Spleen (tissue), 7 donors: Measurements from ENCODE around the gene SUN2.

ENCODE experiments used
- POLR2A ChIP-seq, 3 donors: fragments of 450-650 bp; IDR thresholded peaks; one replicate each; pipeline ENCODE4 v1.5.1; 2017; ENCODE audit warnings: antibody characterized with exemption in 3 of 3, mild to moderate bottlenecking in 1 of 3
- POLR2AphosphoS5 ChIP-seq, 3 donors: sonication (generic); formaldehyde crosslinking; IDR thresholded peaks; one replicate each; pipeline ENCODE4 v1.5.1; 2017; ENCODE audit warnings: antibody characterized with exemption in 3 of 3
- TF ChIP-seq, protein P1 (sequence below), 11 experiments: fragments of 200-600 bp in 7 of 11; fragments of 450-650 bp in 4 of 11; sonication (generic) in 4 of 11; IDR thresholded peaks in 8 of 11; conservative IDR thresholded peaks in 3 of 11; 1 replicate in 7 of 11; 2 replicates in 4 of 11; pipeline versions ENCODE4 v1.4.0 to v1.8.0; 2016 to 2021; ENCODE audit warnings: antibody characterized with exemption in 11 of 11, inconsistent platforms in 4 of 11, mild to moderate bottlenecking in 1 of 11
- donor health status: DM: no; HTN: no; CAD: no; lungs with moderate emphysema.
- donor health status: DM: no; HTN: no; CAD: no.
- donor health status: DM: no; HTN: no; CAD: no.

DNA sequence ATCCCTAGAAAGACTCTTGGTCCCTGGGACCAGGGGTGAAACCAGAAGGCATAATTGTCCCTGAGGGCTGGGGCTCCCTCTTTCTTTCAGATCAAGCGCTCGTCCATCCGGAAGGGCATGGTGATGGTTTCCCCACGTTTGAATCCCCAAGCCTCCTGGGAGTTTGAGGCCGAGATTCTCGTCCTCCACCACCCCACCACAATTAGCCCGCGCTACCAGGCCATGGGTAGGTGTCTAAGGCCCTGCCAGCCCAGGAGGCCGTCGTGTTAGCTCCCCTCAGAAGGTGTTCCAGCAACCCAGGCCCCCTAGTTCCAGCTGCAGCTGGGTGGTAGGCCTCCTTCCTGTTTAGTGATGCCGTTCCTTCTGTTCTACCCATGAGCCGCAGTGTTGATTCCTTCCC is 28.7 kb downstream of the SUN2 start:
- TF ChIP-seq, protein P1, sequence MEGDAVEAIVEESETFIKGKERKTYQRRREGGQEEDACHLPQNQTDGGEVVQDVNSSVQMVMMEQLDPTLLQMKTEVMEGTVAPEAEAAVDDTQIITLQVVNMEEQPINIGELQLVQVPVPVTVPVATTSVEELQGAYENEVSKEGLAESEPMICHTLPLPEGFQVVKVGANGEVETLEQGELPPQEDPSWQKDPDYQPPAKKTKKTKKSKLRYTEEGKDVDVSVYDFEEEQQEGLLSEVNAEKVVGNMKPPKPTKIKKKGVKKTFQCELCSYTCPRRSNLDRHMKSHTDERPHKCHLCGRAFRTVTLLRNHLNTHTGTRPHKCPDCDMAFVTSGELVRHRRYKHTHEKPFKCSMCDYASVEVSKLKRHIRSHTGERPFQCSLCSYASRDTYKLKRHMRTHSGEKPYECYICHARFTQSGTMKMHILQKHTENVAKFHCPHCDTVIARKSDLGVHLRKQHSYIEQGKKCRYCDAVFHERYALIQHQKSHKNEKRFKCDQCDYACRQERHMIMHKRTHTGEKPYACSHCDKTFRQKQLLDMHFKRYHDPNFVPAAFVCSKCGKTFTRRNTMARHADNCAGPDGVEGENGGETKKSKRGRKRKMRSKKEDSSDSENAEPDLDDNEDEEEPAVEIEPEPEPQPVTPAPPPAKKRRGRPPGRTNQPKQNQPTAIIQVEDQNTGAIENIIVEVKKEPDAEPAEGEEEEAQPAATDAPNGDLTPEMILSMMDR (IDR thresholded peaks at IDR 0.05 in 8 of 11, conservative IDR thresholded peaks at IDR 0.05 in 3 of 11), result no peak
- no peak for TF ChIP-seq POLR2AphosphoS5 (IDR thresholded peaks at IDR 0.05)
- no peak for TF ChIP-seq POLR2A (IDR thresholded peaks at IDR 0.05)
